ENCODE results near the gene CUL7.
"Not testable (repeated sequence)": the region's sequence is repeated elsewhere in the genome, so short reads cannot be mapped to it uniquely, and the experiment has no call there.

CUL7 gene

GRCh38 chr6:43045371-43045930, 8.2 kb downstream of the CUL7 start:
- no peak for DNase-seq (ENCODE audit: low read depth)

GRCh38 chr6:43043310-43043709, 10.3 kb downstream of the CUL7 start:
- no peak for DNase-seq (ENCODE audit: low read depth)

GRCh38 chr6:43041475-43041874, 12.2 kb downstream of the CUL7 start:
- DNase-seq (ENCODE audit: low read depth): not testable (repeated sequence)

GRCh38 chr6:43040542-43041257, 13.0 kb downstream of the CUL7 start:
- DNase-seq (ENCODE audit: low read depth): no peak

- DNase-seq (ENCODE audit: low read depth): no peak
These were observed 14.9 kb downstream of the CUL7 start for GRCh38 chr6:43038727-43039126.

GRCh38 chr6:43037706-43038105, 15.9 kb downstream of the CUL7 start:
- no peak for DNase-seq (ENCODE audit: low read depth)

GRCh38 chr6:43037197-43037596, 16.5 kb downstream of the CUL7 start:
- no peak for DNase-seq (ENCODE audit: low read depth)

GRCh38 chr6:43036712-43037111, 16.9 kb downstream of the CUL7 start:
- DNase-seq (ENCODE audit: low read depth): no peak

- no peak for DNase-seq (ENCODE audit: low read depth)
These were observed 18.0 kb downstream of the CUL7 start for GRCh38 chr6:43035495-43036194.

- no peak for DNase-seq (ENCODE audit: low read depth)
These were observed 19.5 kb downstream of the CUL7 start for GRCh38 chr6:43034190-43034525.

- no peak for DNase-seq (ENCODE audit: low read depth)
These were observed 20.0 kb downstream of the CUL7 start for GRCh38 chr6:43033496-43034189.

- no peak for DNase-seq (ENCODE audit: low read depth)
These were observed 21.3 kb downstream of the CUL7 start for GRCh38 chr6:43032326-43032725.

GRCh38 chr6:43029120-43029519, 24.5 kb downstream of the CUL7 start:
- no peak for DNase-seq (ENCODE audit: low read depth)

- DNase-seq (ENCODE audit: low read depth): no peak
These were observed 27.3 kb downstream of the CUL7 start for GRCh38 chr6:43026365-43026764.

- DNase-seq (ENCODE audit: low read depth): no peak
These were observed 29.2 kb downstream of the CUL7 start for GRCh38 chr6:43024436-43024835.

- peak; percentile 69 for DNase-seq (ENCODE audit: low read depth)
These were observed 32.2 kb downstream of the CUL7 start, which contains the start of gene RRP36 for GRCh38 chr6:43021270-43022047. Gene RRP36, plus strand, starts transcription at chr6:43021623. Its CDS starts 32 bp downstream, at chr6:43021655.

GRCh38 chr6:43020847-43021246, 32.8 kb downstream of the CUL7 start:
- DNase-seq (ENCODE audit: low read depth): no peak

- DNase-seq (ENCODE audit: low read depth): no peak
These were observed 33.5 kb downstream of the CUL7 start for GRCh38 chr6:43020052-43020705.

- no peak for DNase-seq (ENCODE audit: low read depth)
These were observed 34.5 kb downstream of the CUL7 start for GRCh38 chr6:43019152-43019551.

- no peak for DNase-seq (ENCODE audit: low read depth)
These were observed 36.7 kb downstream of the CUL7 start for GRCh38 chr6:43016943-43017334.

- DNase-seq (ENCODE audit: low read depth): no peak
These were observed 37.3 kb downstream of the CUL7 start for GRCh38 chr6:43016176-43016942.
